ENCODE results near the gene CEP19.
"Not testable (repeated sequence)": the region's sequence is repeated elsewhere in the genome, so short reads cannot be mapped to it uniquely, and the experiment has no call there.

The CEP19 gene

GRCh38 chr3:196711838-196712513 lies at the start of gene CEP19, which contains the start of gene PIGX:
CEP19 (minus strand) TSS chr3:196712250; CDS start chr3:196708657, 3,593 bp downstream.
PIGX (plus strand) TSS chr3:196712377.
- peak; percentile 77 to 86 (median 79) for DNase-seq (ENCODE audit: low read depth in 3 of 3)

DNA sequence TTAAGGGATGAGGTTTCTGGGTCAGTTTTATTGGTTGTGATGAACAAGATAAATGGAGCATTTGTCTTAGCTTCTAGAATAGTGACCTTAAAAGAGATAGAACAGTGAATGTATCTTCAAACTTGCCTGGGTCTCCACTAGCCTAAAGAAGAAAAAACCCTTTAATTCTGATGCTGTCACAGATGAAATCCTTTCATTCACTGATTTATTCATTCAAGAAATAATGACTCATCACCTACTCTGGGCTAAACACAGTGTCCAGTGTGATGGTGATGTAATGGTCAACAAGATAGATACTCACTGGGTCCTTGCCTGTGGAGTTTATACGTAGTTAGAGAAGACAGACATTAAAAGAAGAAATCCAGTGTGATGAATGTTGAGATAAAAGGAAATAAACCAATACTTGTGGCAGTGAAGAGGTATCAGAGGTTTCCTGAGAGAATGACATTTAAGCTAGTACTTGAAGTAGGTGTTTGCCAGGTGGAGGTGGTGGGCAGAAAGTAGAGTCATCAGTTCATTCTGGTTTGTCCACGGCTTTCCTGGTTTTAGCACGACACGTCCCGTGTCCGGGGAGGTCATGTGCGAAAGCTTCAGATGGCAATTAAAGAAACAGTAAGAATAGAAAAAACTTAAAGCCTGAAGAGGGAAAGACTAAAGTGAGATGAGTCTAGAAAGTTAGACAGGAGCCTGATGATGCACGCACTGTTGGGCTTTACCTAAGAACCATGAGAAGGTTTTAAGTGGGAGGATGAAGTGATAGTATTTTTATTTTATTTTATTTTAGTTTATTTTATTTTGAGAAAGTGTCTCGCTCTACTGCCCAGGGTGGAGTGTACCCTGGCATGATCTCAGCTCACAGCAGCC lies 46.1 kb upstream of the CEP19 start:
- no peak for DNase-seq (ENCODE audit: low read depth in 3 of 3)

GRCh38 chr3:196756732-196757131 lies 44.7 kb upstream of the CEP19 start:
- no peak for DNase-seq (ENCODE audit: low read depth in 3 of 3)

GRCh38 chr3:196754091-196754981 lies 42.3 kb upstream of the CEP19 start:
- DNase-seq (ENCODE audit: low read depth in 3 of 3): no peak

DNA sequence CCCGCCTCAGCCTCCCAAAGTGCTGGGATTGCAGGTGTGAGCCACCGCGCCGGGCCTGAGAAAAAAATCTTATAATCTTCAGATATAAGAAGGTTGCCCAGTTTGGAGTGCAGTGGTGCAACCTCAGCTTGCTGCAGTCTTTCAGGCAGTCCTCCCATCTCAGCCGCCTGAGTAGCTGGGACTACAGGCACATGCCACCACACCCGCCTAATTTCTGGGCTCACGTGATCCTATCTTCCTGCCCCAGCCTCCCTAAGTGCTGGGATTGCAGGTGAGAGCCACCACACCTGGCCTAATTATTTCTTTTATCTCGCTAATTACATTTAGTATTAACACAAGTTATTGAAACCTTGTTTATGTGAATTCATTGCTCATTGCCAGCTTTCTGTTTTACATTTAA lies 41.2 kb upstream of the CEP19 start:
- no peak for DNase-seq (ENCODE audit: low read depth in 3 of 3)

DNA sequence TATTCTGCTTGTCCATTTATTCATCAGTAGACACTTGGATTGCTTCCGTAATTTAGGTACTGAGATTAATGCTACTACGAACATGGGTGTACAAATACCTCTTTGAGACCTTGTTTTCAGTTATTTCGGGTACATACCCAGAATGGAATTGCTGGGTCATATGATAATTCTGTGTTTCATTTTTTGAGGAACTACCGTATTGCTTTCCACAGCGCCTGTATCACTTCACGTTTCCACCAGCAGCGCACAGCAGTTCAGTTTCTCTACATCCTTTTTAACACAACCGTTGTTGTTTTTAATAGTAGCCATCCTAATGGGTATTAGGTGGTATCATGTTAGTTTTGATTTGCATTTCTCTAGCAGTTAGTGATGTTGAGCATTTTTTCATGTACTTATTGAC lies 37.1 kb upstream of the CEP19 start:
- no peak for DNase-seq (ENCODE audit: low read depth in 3 of 3)

- DNase-seq (ENCODE audit: low read depth in 3 of 3): not testable (repeated sequence)
Measured at GRCh38 chr3:196743569-196743968, 31.5 kb upstream of the CEP19 start.

DNA sequence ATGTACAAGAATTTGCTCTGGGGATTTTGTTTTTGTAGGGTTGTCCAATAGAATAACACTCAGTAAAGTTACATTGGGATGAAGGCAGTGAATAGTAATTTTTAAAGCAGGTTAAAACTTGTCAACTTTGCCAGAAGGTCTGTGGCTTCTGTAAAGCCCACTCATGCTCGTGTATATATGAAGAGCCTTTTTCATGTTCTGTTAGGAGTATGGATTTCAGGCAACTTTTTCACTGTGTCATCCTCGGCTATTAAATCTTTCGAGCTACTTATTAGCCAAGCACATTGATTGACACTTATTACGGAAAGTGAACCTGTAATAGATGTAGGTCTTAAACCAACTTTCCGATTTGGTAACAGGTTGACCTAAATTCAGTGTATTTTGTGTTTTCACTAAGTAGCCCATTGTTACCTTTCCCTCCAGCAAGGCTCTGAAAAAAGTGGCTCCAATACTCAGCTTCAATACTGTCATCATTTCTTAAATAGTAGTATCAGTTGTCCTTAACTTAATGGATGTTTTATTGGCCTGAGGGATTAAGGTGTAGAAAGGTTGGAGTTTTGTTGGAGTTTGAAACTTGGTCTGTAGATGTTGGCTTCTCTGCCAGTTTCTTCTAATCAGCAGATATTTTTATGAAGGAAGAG lies 29.3 kb upstream of the CEP19 start:
- DNase-seq (ENCODE audit: low read depth in 3 of 3): no peak

DNA sequence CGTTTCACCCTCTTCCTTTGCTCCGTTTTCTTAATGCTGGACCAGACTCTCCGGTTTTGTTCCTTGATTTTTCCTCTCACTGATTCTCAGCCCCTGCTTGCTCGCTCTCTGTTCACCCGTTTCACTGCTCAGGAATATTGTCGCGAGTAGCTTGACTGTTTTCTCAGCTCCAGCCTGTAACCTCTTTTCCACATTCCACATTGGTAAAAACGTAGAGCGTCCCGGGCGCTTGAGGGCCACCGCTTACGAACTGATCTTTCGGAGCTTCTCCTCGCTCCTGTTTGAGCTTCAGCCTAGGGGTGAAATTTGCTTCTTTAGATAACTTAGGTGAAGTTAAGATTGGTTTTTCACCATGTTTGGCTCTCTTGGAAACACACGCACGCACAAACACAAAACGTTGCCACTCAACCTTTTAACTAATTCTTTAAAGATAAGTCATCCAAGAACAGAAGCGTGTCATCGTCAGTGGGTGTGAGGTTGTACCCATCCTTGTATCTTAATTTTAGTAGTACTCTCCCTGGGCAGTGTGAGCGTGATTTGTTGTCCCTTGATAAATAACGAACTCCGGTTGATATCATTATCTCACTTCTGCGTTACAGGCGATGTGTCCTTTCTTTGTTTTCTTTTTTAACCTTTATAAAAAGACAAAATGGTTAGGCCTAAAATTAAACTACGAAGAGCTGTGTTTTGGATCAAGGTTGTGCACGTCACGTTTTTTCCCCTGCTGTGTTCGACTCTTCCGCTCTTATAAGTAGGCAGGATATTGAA lies 28.6 kb upstream of the CEP19 start:
- DNase-seq (ENCODE audit: low read depth in 3 of 3): peak in 2 of 3 donors; percentile 15 to 46

DNA sequence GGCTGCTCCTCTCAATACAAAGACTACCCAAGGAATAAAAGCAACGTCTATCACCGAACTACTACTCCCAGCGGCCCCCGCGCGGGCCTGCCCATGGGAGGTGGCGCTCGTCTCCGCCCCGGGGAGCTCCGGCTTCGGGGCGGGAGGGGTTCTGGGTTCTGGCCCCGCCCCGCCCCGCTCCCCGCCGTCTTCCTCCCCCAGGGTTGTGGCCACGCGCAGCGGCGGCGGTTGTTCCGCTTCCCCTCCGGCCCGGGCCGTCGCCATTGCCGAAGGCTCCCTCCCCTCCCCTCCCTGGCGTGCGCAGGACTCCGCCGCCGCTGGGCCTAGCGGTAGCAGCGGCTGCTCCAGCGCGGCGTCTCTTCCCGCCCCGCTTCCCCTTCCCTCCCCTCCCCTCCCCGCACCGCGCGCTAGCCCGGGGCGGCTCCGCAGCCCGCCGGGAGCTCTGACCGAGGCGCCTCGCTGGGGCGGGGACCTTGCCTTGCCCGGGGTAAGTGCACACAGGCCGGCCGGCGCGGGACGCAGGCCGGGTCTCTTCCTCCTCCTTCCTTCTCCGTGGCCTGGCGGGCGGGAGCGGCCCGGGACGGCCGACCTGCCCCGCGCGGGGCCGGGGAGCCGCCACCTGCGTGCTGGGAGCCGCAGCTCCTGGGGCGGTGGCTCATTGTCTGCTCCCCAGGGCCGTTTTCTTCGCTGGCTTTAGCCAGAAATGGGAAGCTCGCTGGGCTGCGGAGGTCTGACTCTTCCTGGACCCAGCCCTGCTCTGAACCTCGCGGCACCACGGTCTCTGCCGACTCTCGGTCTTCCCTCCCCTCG lies 27.8 kb upstream of the CEP19 start, which contains the start of gene PAK2:
Gene PAK2 (plus strand): TSS at position 187 of the 810 bp plus-strand sequence. CDS start 42,790 bp downstream, outside the sequence.
- DNase-seq (ENCODE audit: low read depth in 3 of 3): peak; percentile 79 to 93 (median 82)

GRCh38 chr3:196737655-196738054 lies 25.6 kb upstream of the CEP19 start:
- no peak for DNase-seq (ENCODE audit: low read depth in 3 of 3)

- no peak for DNase-seq (ENCODE audit: low read depth in 3 of 3)
Measured at GRCh38 chr3:196736670-196737374, 24.8 kb upstream of the CEP19 start.

DNA sequence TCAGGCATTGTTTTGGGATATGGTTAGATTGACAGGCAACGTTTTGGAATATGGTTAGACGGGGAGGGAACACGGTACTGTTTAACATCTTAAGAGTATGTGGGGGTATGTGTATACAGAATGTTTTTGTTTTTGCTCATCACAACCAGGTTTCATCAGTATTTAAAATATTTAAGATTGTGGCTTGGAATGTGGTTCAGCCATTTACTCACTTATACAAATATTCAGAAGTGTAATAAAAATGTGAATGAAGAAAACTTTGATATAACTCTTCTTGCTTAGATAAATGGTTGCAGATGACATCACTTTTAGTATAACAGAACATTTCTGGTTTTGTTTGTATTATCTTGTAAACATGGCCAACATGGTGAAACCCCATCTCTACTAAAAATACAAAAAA lies 23.7 kb upstream of the CEP19 start:
- no peak for DNase-seq (ENCODE audit: low read depth in 3 of 3)

DNA sequence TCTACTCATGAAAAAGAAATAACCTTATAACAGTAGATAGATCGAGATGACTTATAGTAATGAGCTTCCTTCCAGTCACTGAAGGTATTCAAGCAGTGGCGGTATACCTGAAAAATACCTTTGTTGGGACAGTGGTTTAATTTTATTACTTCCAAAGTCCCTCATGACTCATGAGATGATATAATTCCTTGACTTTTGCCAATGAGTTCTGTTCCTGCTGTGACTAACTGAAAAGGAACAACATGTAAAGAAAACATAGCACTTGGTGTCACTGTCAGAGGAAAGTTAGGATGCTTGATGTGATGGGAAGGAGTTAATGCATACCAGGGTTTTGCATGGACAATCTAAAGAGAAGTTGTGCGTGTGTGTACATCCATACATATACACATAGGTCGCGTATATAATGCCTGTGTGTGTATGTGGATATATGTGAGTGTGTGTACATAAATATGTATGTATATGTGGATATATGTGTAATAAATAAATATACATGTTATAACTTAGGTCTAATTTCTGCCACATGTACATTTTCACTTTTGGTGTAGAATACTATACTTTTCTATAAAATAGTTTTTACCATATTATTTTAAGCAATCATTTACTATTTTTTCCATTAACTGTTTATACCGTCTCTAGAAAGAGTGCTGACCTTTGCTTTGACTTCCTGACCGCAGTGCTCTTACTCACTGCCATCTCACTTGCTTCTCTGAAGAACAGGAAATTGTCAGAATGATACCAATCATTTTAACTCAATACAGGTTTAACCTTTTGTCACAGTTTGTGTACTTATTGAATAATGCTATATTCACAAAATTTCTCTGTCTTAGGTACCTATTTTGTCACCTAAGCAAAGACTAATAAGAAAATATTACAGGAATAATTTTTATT lies 15.0 kb upstream of the CEP19 start:
- no peak for DNase-seq (ENCODE audit: low read depth in 3 of 3)

DNA sequence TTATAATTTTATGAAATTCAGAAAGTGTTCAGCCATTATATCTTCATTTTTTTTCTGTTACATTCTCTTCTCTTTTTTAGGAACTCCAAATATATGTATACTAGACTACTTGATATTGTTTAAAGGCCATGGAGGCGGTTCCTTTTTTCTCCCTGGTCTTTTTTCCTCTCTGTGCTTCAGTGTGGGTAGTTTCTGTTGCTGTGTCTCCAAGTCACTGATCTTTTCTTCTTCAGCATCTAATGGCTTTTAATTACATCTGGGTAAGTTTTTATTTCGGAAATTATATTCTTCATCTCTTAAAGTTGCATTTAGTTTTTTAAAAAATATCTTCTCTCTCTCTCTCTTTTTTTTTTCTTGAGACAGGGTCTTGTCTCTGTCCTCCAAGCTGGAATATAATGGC lies 9.0 kb upstream of the CEP19 start:
- DNase-seq (ENCODE audit: low read depth in 3 of 3): no peak

GRCh38 chr3:196717162-196717561 lies 5.1 kb upstream of the CEP19 start:
- DNase-seq (ENCODE audit: low read depth in 3 of 3): not testable (repeated sequence)

- peak in 2 of 3 donors; percentile 25 to 70 for DNase-seq (ENCODE audit: low read depth in 3 of 3)
Measured at GRCh38 chr3:196712514-196713413, 714 bp upstream of the CEP19 start.
